ENCODE data around the gene GSK3B. TPM values are rescaled to one million over a fixed set of nuclear protein-coding genes. Genes with fewer than 3 reads are reported as not detected.

The GSK3B gene
- total RNA-seq, 1 donor from 2014 or later = 88.6 TPM

- no peak overlapping the region for H3K9ac ChIP-seq
- Mint-ChIP-seq H3K27ac (no peak overlapping the region), H3K9me3 (no peaks in the 10 kb centered on the region), H3K4me3 (no peak overlapping the region), H3K36me3 (no peaks in the 10 kb centered on the region), H3K4me1 (peaks cover 3% of the 10 kb centered on the region), H3K27me3 (ENCODE audit: insufficient read depth, low read depth) (peaks cover 2% of the 10 kb centered on the region)
- H3K27me3 ChIP-seq = no peaks in the 10 kb centered on the region
- DNase-seq (ENCODE audit: low spot score) = no peak
- H4K20me1 ChIP-seq (ENCODE audit: low read depth) = no peaks in the 10 kb centered on the region
- no peak overlapping the region for H3K27ac ChIP-seq
- no peaks in the 10 kb centered on the region for H3K36me3 ChIP-seq
- no peaks in the 10 kb centered on the region for H3K4me1 ChIP-seq
- no peak overlapping the region for H3K4me2 ChIP-seq
- H2AFZ ChIP-seq (replicated peaks) = no peak overlapping the region
- H3F3A ChIP-seq (ENCODE audit: low read depth) = no peaks in the 10 kb centered on the region
- no peaks in the 10 kb centered on the region for H3K79me2 ChIP-seq (ENCODE audit: low read depth)
- no peak for TF ChIP-seq EZH2 (IDR thresholded peaks at IDR 0.05)
- TF ChIP-seq EZH2phosphoT487 (IDR thresholded peaks at IDR 0.05) = no peak
- TF ChIP-seq, protein P1, sequence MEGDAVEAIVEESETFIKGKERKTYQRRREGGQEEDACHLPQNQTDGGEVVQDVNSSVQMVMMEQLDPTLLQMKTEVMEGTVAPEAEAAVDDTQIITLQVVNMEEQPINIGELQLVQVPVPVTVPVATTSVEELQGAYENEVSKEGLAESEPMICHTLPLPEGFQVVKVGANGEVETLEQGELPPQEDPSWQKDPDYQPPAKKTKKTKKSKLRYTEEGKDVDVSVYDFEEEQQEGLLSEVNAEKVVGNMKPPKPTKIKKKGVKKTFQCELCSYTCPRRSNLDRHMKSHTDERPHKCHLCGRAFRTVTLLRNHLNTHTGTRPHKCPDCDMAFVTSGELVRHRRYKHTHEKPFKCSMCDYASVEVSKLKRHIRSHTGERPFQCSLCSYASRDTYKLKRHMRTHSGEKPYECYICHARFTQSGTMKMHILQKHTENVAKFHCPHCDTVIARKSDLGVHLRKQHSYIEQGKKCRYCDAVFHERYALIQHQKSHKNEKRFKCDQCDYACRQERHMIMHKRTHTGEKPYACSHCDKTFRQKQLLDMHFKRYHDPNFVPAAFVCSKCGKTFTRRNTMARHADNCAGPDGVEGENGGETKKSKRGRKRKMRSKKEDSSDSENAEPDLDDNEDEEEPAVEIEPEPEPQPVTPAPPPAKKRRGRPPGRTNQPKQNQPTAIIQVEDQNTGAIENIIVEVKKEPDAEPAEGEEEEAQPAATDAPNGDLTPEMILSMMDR (IDR thresholded peaks at IDR 0.05) = no peak
- no peaks in the 10 kb centered on the region for H3K9me3 ChIP-seq (ENCODE audit: low read depth)
- H3K4me3 ChIP-seq = no peak overlapping the region
These were observed 31.7 kb upstream of the GSK3B start for GRCh38 chr3:120125992-120126391.

DNA sequence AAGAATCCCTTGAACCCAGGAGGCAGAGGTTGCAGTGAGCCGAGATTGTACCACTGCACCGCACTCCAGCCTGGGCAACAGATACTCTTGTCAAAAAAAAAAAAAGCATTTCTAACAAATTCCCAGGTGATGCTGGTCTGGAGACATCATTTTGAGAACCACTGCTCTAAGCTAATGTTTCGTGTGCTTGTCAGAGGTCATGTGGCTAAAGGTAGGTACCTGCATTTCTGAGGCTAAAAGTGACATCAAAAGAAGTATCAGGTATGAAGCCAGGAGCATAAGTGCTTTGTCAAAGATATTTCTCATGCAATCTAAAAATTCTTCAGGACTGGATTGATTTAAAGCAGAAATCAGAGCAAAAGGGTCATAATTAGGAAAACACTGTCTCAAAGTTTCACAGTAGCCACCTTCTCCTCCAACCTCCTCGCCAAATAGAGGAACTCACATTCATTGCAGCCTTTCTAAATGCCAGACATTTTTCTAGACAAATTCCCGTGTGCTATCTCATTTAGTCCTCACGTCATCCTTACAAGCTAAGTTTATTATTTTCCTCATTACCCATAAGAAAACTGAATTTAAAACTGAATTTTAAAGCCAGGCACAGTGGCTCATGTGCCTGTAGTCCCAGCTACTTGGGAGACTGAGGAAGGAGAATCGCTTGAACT, 25.7 kb upstream of the GSK3B start:
- H3K4me3 Mint-ChIP-seq = no peak overlapping the region

GRCh38 chr3:120114981-120115380, 20.7 kb upstream of the GSK3B start:
- no peaks in the 10 kb centered on the region for H3F3A ChIP-seq (ENCODE audit: low read depth)
- DNase-seq (ENCODE audit: low spot score) = no peak
- H3K9me3 ChIP-seq (ENCODE audit: low read depth) = no peaks in the 10 kb centered on the region
- no peak overlapping the region for H2AFZ ChIP-seq (replicated peaks)
- no peak overlapping the region for H3K4me3 ChIP-seq
- H3K27me3 Mint-ChIP-seq (ENCODE audit: insufficient read depth, low read depth) = no peaks in the 10 kb centered on the region
- H3K9me3 Mint-ChIP-seq = peaks cover 17% of the 10 kb centered on the region
- H3K79me2 ChIP-seq (ENCODE audit: low read depth) = no peaks in the 10 kb centered on the region
- no peaks in the 10 kb centered on the region for H4K20me1 ChIP-seq (ENCODE audit: low read depth)
- H3K4me1 ChIP-seq = no peaks in the 10 kb centered on the region
- H3K36me3 Mint-ChIP-seq = peaks cover 6% of the 10 kb centered on the region
- H3K27me3 ChIP-seq = no peaks in the 10 kb centered on the region
- no peak overlapping the region for H3K27ac ChIP-seq
- H3K36me3 ChIP-seq = no peaks in the 10 kb centered on the region
- peaks cover 3% of the 10 kb centered on the region for H3K4me1 Mint-ChIP-seq
- no peak overlapping the region for H3K4me3 Mint-ChIP-seq
- TF ChIP-seq, protein P1 (IDR thresholded peaks at IDR 0.05) = no peak
- no peak for TF ChIP-seq EZH2phosphoT487 (IDR thresholded peaks at IDR 0.05)
- TF ChIP-seq EZH2 (IDR thresholded peaks at IDR 0.05) = no peak
- no peak overlapping the region for H3K27ac Mint-ChIP-seq
- no peak overlapping the region for H3K4me2 ChIP-seq
- no peak overlapping the region for H3K9ac ChIP-seq

More for the DNA sequence above, 25.7 kb upstream of the GSK3B start:
- Histone ChIP-seq H3K4me2 (no peak overlapping the region), H3K4me3 (no peak overlapping the region), H3F3A (ENCODE audit: low read depth) (no peaks in the 10 kb centered on the region), H4K20me1 (ENCODE audit: low read depth) (no peaks in the 10 kb centered on the region), H3K4me1 (no peaks in the 10 kb centered on the region), H3K27ac (no peak overlapping the region), H3K36me3 (no peaks in the 10 kb centered on the region), H3K9ac (no peak overlapping the region), H2AFZ (replicated peaks) (no peak overlapping the region), H3K27me3 (no peaks in the 10 kb centered on the region), H3K9me3 (ENCODE audit: low read depth) (no peaks in the 10 kb centered on the region), H3K79me2 (ENCODE audit: low read depth) (no peaks in the 10 kb centered on the region)
- Mint-ChIP-seq H3K27ac (no peak overlapping the region), H3K27me3 (ENCODE audit: insufficient read depth, low read depth) (no peaks in the 10 kb centered on the region), H3K4me1 (peaks cover 3% of the 10 kb centered on the region), H3K36me3 (peaks cover 8% of the 10 kb centered on the region), H3K9me3 (peaks cover 20% of the 10 kb centered on the region)
- no peak for TF ChIP-seq EZH2 (IDR thresholded peaks at IDR 0.05)
- TF ChIP-seq EZH2phosphoT487 (IDR thresholded peaks at IDR 0.05) = no peak
- no peak for DNase-seq (ENCODE audit: low spot score)

DNA sequence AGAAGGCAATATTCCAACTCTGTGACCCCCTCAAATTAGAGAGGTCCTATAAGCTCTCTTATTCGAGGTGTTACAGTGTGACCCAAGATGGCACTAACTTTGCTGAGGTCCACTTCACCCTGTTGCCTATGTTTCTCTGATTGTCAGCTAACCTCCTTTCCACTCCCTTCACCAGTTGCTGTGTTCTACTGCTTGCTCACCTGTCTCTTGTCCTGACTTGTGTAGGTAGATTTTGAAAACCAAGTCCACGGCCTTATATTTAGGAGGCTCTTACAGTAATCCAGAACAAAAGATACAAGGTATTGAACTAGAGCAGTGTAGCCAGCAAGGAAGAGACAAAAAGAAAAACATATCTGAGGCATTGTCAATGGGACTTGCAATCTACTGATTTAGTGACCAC, 20.1 kb upstream of the GSK3B start:
- H3K79me2 ChIP-seq (ENCODE audit: low read depth) = no peaks in the 10 kb centered on the region
- Mint-ChIP-seq H3K9me3 (peaks cover 17% of the 10 kb centered on the region), H3K36me3 (peaks cover 5% of the 10 kb centered on the region), H3K27me3 (ENCODE audit: insufficient read depth, low read depth) (no peaks in the 10 kb centered on the region), H3K27ac (no peak overlapping the region), H3K4me3 (no peak overlapping the region), H3K4me1 (peaks cover 3% of the 10 kb centered on the region)
- no peaks in the 10 kb centered on the region for H3K9me3 ChIP-seq (ENCODE audit: low read depth)
- no peaks in the 10 kb centered on the region for H3K4me1 ChIP-seq
- no peak for DNase-seq (ENCODE audit: low spot score)
- H2AFZ ChIP-seq (replicated peaks) = no peak overlapping the region
- no peak overlapping the region for H3K9ac ChIP-seq
- no peaks in the 10 kb centered on the region for H3F3A ChIP-seq (ENCODE audit: low read depth)
- H4K20me1 ChIP-seq (ENCODE audit: low read depth) = no peaks in the 10 kb centered on the region
- TF ChIP-seq EZH2 (IDR thresholded peaks at IDR 0.05) (no peak), EZH2phosphoT487 (IDR thresholded peaks at IDR 0.05) (no peak)
- TF ChIP-seq, protein P1 (IDR thresholded peaks at IDR 0.05) = no peak
- no peaks in the 10 kb centered on the region for H3K36me3 ChIP-seq
- no peaks in the 10 kb centered on the region for H3K27me3 ChIP-seq
- H3K27ac ChIP-seq = no peak overlapping the region
- no peak overlapping the region for H3K4me2 ChIP-seq
- no peak overlapping the region for H3K4me3 ChIP-seq

All from neural progenitor cell (in vitro differentiated cells).